Fibroblast of skin of right biceps (primary cell): Measurements from ENCODE around the gene KCNJ14.
A peak's percentile ranks its signal among the peaks of the same experiment; 100 is the strongest.

Experiments
- DNase-seq: peaks from one replicate; pipeline ENCODE4 v3.0.0-alpha.2; 2013

The KCNJ14 gene

GRCh38 chr19:48455171-48455907, at the start of gene KCNJ14:
Gene KCNJ14 (plus strand): TSS chr19:48455574. CDS start chr19:48461725, 6,151 bp downstream.
- DNase-seq: no peak

GRCh38 chr19:48405850-48406249, 49.5 kb upstream of the KCNJ14 start:
- no peak for DNase-seq

- peak; percentile 80 for DNase-seq
Observed at GRCh38 chr19:48413879-48414587, 41.3 kb upstream of the KCNJ14 start.

- peak; percentile 81 for DNase-seq
Observed at GRCh38 chr19:48415395-48415794, 40.0 kb upstream of the KCNJ14 start.

- no peak for DNase-seq
Observed at GRCh38 chr19:48415806-48416221, 39.6 kb upstream of the KCNJ14 start.

GRCh38 chr19:48417421-48417820, 38.0 kb upstream of the KCNJ14 start:
- no peak for DNase-seq

- peak; percentile 82 for DNase-seq
Observed at GRCh38 chr19:48418317-48419064, 36.9 kb upstream of the KCNJ14 start.

GRCh38 chr19:48419158-48419920, 36.0 kb upstream of the KCNJ14 start:
- peak; percentile 69 for DNase-seq

GRCh38 chr19:48421548-48421947, 33.8 kb upstream of the KCNJ14 start:
- no peak for DNase-seq

- DNase-seq: peak; percentile 86
Observed at GRCh38 chr19:48424694-48425219, 30.6 kb upstream of the KCNJ14 start.

GRCh38 chr19:48428670-48429069, 26.7 kb upstream of the KCNJ14 start:
- DNase-seq: no peak

- DNase-seq: no peak
Observed at GRCh38 chr19:48433337-48433736, 22.0 kb upstream of the KCNJ14 start.

- no peak for DNase-seq
Observed at GRCh38 chr19:48436586-48436985, 18.8 kb upstream of the KCNJ14 start.

GRCh38 chr19:48441360-48442050, 13.9 kb upstream of the KCNJ14 start:
- no peak for DNase-seq

- no peak for DNase-seq
Observed at GRCh38 chr19:48442116-48443035, 13.0 kb upstream of the KCNJ14 start.

- no peak for DNase-seq
Observed at GRCh38 chr19:48443256-48443655, 12.1 kb upstream of the KCNJ14 start.

- no peak for DNase-seq
Observed at GRCh38 chr19:48443731-48444128, 11.6 kb upstream of the KCNJ14 start.

GRCh38 chr19:48444129-48444935, 11.0 kb upstream of the KCNJ14 start:
- DNase-seq: no peak

- no peak for DNase-seq
Observed at GRCh38 chr19:48444936-48445200, 10.5 kb upstream of the KCNJ14 start.

- DNase-seq: peak; percentile 92
Observed at GRCh38 chr19:48445256-48445605, 10.1 kb upstream of the KCNJ14 start.
